HL-60/S4 treated with phorbol 12-myristate 13-acetate at 8.2 ng/mL for 4 days and 3 days (cell line): ENCODE results near the gene CPM.

Experiments used
- in situ Hi-C: fragments of 300-500 bp; cut with MboI; formaldehyde crosslinking; loops from 2 replicates; pipeline ENCODE4 v1.15.0; 2022; ENCODE audit warnings: low sequenced_read_pairs

Gene CPM

DNA sequence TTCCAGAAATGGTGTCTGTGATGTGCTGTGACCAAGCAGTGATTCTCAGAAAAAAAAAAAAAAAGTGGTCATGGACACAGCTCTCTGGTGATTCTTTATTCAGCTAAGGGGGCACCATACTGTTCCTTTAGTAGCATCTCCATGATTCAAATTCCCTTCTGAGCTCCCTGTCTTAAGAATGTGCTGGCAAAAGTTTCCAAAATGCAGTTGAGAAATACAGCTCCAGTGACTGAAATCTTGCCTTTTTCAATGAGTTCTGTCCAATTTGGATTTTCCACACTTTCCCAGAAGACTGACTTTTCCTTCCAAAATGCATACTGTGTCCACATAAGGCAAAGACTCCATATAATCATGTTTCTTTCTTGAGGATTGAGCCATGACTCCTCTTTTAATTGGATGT, 24.3 kb upstream of the CPM start:
- in situ Hi-C loops: no loop called here

GRCh38 chr12:68956466-68956865, 23.5 kb upstream of the CPM start:
- in situ Hi-C loops: no loop called here

GRCh38 chr12:68954811-68955210, 21.8 kb upstream of the CPM start:
- in situ Hi-C loops: no loop called here

DNA sequence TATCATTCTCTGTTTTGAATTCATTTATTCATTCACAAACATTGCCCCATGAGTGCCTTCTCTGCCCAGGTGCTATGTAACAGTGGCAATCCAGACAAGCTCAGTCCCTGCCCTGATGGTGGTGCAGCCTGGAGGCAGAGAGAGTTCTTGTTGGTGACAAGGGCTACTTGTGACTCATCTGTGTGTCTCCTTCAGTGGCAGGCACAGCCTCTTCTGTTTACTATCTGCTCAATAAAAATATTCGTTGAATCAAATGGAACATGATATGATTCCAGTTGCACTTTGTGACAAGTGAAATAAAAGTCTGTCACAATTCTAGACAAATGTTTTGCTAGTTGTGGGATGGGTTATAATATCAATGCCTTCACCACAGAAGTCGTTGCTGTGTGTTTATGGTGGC, 20.6 kb upstream of the CPM start:
- in situ Hi-C loops: no loop called here

DNA sequence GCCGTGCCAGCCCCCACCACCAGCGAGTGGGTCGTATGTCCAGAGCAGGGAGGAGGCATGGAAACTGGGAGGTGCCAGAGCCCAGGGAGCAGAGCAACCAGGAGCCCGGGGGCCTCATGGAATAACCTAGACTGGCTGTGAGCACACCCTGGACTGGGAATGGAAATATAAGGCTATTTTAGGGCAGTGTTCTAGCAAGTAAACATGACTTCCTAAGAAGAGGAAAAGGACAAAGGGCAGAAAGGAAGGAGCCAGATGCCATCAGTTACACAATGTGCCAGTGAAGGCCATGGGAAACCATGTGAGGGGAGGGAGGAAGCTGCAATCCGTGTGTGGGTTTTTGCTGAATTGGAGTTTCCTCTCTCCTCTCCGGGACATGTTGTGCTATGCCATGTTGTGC, 18.7 kb upstream of the CPM start:
- in situ Hi-C loops: no loop called here

- in situ Hi-C loops: no loop called here
Measured at GRCh38 chr12:68950511-68950910, 17.5 kb upstream of the CPM start.

- in situ Hi-C loops: no loop called here
Measured at GRCh38 chr12:68945255-68945654, 12.3 kb upstream of the CPM start.

GRCh38 chr12:68944296-68945076, 11.5 kb upstream of the CPM start:
- in situ Hi-C loops: no loop called here

- in situ Hi-C loops: no loop called here
Measured at GRCh38 chr12:68943848-68944247, 10.9 kb upstream of the CPM start.

DNA sequence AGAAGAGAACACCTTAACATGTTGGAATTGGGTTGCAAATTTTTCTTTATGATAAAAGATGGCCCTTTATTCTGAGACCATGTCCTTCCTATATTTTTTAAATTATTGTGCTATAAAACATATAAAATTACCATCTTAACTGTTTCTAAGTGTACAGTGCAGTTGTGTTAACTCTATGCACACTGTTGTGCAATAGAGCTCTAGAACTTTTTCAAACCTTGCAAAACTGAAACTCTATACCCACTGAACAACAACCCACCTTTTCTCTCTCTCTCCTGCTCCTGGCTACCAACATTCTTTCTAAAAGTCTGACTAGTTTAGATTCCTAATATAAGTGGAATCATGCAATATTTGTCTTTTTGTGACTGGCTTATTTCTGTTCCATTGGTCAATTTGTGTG, 7.8 kb upstream of the CPM start:
- in situ Hi-C loops: no loop called here

DNA sequence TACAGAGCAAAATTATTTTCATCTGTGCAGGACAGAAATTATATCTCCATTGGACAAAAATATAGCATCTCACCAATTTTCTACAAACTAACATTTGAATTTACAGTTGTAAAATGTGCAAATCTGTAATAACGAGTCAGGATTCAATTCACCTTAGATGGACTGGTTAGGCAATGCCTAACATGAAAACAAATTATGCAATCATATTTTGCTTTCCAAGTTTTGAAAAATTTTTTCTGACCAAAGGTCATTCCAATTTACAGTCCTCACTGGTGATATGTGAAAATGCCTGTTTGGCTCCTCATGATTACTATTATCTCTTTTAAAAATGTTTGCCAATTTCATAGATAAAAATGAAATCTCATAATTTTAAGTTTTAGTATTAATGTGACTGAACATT, 6.5 kb upstream of the CPM start:
- in situ Hi-C loops: no loop called here

DNA sequence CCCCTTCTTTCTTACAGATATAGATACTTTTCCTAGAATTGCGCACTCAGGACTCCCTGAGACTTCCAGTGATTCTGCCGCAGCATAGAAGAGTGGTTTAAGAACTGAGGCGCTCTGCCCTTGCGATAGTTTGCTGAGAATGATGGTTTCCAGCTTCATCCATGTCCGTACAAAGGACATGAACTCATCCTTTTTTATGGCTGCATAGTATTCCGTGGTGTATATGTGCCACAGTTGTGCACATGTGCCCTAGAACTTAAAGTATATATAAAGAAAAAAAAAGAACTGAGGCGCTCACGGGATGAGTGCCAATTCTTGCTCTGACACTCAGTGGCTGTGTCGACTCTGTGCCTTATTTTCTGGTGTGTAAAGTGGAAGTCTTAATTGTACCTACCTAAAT, 1.4 kb upstream of the CPM start:
- in situ Hi-C loops: no loop called here

DNA sequence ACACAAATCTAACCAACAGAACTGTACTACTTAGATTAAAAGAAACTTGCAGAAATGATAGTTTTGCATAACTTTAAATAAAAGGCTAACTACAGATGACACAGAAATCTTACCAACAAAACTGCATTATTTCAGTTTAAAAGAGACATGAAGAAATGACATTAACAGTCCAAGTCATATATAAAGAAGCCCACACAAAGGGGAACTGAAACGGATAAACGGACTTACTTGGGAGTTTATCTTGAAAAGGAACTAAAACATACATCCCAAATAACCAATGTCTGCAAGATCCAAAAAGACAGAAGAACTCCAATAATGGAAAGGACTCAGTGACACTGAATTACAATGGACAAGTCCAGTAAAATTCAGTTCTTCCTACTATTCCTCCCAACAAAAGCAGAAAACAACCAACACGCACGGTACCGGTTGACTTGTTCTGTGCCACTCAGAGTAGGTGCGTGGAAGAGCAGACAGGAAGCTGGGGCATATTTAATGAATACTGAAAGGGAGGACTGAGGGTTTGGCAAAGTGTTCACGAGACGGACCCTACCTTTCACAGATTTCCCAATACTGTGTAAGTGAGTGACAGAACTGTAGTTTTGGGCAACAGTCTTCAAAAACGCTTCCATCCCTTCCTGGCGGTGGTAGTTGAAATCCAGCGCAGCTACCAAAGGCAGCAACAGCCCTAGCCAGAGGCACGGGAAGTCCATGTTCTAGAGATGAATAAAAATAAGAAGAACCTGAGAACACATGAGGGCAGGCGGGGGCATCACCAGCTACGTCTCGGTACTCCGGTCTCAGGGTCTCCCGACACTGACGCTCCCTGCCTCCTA, 627 bp downstream of the CPM start:
- in situ Hi-C loops: no loop called here

- in situ Hi-C loops: no loop called here
Measured at GRCh38 chr12:68930178-68930577, 2.8 kb downstream of the CPM start.

DNA sequence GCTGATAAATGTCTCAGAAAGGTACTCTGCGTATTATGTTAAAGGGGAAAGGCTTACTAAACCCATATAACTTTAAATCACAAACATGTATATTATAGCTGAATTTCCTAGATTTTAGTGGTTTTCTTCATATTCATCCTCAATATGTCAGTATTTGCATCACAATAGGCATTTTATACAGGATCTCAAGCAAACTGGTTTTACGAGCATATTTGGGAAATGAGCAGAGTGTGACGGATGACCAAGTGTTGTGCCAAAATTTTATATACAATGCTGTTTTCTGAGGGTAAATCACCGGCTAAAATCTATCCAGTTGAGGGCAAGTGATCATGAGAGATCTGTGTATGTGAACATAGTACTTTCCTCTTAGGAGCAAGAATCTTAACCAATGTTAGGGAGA, 8.4 kb downstream of the CPM start:
- in situ Hi-C loops: no loop called here

DNA sequence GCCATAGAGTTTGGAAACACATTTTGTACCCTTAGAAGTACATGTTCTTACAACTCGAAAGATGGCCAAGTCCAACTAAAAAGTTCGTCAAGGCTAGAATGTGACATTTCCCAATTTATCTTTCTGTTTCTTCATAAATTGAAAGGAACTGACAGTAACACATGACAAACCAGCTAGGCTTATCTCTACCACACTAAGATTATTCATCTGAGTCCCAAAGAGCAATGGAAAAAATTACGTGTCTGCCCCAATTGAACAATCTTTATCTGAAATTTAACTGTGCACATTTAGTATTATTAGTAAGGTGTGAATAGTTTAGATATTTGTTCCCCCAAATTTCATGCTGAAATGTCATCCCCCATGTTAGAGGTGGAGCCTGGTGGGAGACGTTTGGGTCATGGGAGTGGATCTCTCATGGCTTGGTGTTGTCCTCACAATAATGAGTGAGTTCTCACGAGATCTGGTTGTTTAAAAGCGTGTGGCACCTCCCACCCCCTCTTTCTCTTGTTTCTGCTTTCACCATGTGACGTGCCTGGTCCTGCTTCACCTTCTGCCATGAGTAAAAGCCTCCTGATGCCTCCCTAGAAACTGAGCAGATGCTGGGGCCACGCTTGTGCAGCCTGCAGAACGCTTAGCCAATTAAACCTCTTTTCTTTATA, 13.3 kb downstream of the CPM start:
- in situ Hi-C loops: no loop called here

GRCh38 chr12:68918960-68919359, 14.0 kb downstream of the CPM start:
- in situ Hi-C loops: no loop called here

- in situ Hi-C loops: no loop called here
Measured at GRCh38 chr12:68915055-68915454, 17.9 kb downstream of the CPM start.

- in situ Hi-C loops: no loop called here
Measured at GRCh38 chr12:68913682-68914081, 19.3 kb downstream of the CPM start.

GRCh38 chr12:68912916-68913315, 20.1 kb downstream of the CPM start:
- in situ Hi-C loops: no loop called here

DNA sequence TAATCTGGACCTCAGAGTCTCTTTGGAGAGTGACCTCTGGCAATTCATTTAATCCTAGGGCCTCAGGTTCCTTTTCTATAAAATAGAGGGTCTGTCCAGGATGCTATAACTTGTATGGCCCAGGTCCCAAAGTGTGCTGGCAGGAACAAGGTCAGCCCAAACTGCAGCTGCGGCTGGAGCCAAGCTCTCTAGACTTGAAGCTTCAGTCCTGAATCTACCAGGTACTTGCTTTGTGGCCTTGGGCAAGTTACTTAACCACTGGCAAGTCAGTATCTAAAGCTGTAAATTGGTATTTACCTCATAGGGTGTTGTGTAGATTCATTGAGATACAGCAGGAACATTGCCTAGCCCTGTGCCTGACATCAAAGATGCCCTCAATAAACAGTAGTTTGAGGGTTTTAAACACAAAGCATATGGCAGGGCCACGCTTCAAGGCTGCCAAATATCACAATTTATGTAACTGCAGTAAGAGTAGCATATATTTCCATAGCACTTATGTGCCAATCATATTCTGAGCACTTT, 21.7 kb downstream of the CPM start:
- in situ Hi-C loops: no loop called here

GRCh38 chr12:68910128-68910527, 22.8 kb downstream of the CPM start:
- in situ Hi-C loops: no loop called here
